Peyer's patch (tissue), 4 donors: ENCODE results near the gene RLN3. TPM values are rescaled to one million over a fixed set of nuclear protein-coding genes. Genes with fewer than 3 reads are reported as not detected.
A peak's percentile ranks its signal among the peaks of the same experiment; 100 is the strongest.

ENCODE experiments used
- DNase-seq, 3 donors: peaks; one replicate each; pipeline ENCODE4 v3.0.0-alpha.2; 2017 to 2019
- H3K27ac ChIP-seq, 4 donors: fragments of 200-600 bp; sonication (generic); one replicate each; pipeline ENCODE4 v1.5.1; 2016 to 2019
- H3K27me3 ChIP-seq, 2 donors: fragments of 200-600 bp; sonication (generic); one replicate each; pipeline ENCODE4 v1.5.1; 2019
- H3K36me3 ChIP-seq, 3 donors: fragments of 200-600 bp; sonication (generic); one replicate each; pipeline ENCODE4 v1.5.1; 2016 to 2019
- H3K4me1 ChIP-seq, 4 donors: fragments of 200-600 bp; sonication (generic); one replicate each; pipeline ENCODE4 v1.5.1; 2016 to 2019
- H3K4me3 ChIP-seq, 4 donors: fragments of 200-600 bp; sonication (generic); 1 replicate in 3 of 4; 2 replicates in 1 of 4; pipeline ENCODE4 v1.5.1; 2016 to 2019; ENCODE audit warnings: mild to moderate bottlenecking in 1 of 4
- H3K9me3 ChIP-seq, 4 donors: fragments of 200-600 bp; sonication (generic); one replicate each; pipeline ENCODE4 v1.5.1; 2016 to 2019; ENCODE audit warnings: mild to moderate bottlenecking in 1 of 4
- POLR2A ChIP-seq, 2 donors: fragments of 450-650 bp; IDR thresholded peaks; one replicate each; pipeline ENCODE4 v1.5.1; 2017; ENCODE audit warnings: antibody characterized with exemption in 2 of 2, mild to moderate bottlenecking in 2 of 2, moderate library complexity in 2 of 2
- total RNA-seq, 4 donors: library from RNA; depleted of rRNA; stranded (reverse); fragments of >200 nt; gene quantifications; one replicate each; pipeline ENCODE4 v1.1.0, GENCODE V29; 2016
- TF ChIP-seq, protein P1 (sequence below), 6 experiments: fragments of 450-650 bp in 4 of 6; fragments of 200-600 bp in 2 of 6; sonication (generic) in 1 of 6; IDR thresholded peaks; one replicate each; pipeline ENCODE4 v1.5.1; 2017 to 2019; ENCODE audit warnings: antibody characterized with exemption in 6 of 6, mild to moderate bottlenecking in 3 of 6, moderate library complexity in 1 of 6

The RLN3 gene
- total RNA-seq, 4 donors from 2014 or later = not detected

DNA sequence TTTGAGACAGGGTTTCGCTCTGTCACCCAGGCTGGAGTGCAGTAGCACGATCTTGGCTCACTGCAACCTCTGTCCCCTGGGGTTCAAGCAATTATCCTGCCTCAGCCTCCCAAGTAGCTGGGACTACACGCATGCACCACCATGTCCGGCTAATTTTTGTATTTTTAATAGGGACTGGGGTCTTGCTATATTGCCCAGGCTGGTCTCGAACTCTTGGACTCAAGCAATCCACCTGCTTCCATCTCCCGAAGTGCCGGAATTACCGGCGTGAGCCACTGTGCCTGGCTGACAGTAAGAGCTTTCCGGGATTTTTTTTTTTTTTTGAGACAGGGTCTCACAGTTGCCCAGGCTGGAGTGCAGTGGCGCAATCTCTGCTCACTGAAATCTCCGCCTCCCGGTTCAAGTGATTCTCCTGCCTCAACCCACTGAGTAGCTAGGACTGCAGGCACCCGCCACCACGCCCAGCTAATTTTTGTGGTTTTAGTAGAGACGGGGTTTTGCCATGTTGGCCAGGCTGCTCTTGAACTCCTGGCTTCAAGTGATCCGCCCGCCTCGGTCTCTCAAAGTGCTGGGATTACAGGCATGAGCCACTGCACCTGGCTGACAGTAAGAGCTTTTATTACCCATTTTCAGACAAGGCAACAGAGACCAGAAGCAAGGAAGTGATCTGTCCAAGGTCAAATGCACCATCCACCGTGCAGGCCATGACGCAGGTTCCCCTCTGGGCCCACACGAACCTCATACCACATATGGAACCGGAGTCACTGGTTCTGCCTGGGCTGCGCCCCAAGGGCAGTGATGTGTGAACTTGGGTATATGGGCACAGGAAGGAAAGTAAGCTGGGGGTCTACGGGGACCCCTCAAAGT is 42.8 kb upstream of the RLN3 start:
- Histone ChIP-seq H3K27me3 (no peaks in the 10 kb centered on the region), H3K4me1 (peaks cover 0 to 64% (median 30%) of the 10 kb centered on the region in 4 donors), H3K36me3 (peaks cover 0 to 19% (median 0%) of the 10 kb centered on the region in 3 donors), H3K27ac (peak overlapping the region in 3 of 4 donors; percentile 91 to 96 (median 96)), H3K4me3 (no peak overlapping the region), H3K9me3 (no peaks in the 10 kb centered on the region)
- DNase-seq = peak in 2 of 3 donors; percentile 81
- TF ChIP-seq, protein P1, sequence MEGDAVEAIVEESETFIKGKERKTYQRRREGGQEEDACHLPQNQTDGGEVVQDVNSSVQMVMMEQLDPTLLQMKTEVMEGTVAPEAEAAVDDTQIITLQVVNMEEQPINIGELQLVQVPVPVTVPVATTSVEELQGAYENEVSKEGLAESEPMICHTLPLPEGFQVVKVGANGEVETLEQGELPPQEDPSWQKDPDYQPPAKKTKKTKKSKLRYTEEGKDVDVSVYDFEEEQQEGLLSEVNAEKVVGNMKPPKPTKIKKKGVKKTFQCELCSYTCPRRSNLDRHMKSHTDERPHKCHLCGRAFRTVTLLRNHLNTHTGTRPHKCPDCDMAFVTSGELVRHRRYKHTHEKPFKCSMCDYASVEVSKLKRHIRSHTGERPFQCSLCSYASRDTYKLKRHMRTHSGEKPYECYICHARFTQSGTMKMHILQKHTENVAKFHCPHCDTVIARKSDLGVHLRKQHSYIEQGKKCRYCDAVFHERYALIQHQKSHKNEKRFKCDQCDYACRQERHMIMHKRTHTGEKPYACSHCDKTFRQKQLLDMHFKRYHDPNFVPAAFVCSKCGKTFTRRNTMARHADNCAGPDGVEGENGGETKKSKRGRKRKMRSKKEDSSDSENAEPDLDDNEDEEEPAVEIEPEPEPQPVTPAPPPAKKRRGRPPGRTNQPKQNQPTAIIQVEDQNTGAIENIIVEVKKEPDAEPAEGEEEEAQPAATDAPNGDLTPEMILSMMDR (IDR thresholded peaks at IDR 0.05) = no peak
- no peak for TF ChIP-seq POLR2A (IDR thresholded peaks at IDR 0.05)

DNA sequence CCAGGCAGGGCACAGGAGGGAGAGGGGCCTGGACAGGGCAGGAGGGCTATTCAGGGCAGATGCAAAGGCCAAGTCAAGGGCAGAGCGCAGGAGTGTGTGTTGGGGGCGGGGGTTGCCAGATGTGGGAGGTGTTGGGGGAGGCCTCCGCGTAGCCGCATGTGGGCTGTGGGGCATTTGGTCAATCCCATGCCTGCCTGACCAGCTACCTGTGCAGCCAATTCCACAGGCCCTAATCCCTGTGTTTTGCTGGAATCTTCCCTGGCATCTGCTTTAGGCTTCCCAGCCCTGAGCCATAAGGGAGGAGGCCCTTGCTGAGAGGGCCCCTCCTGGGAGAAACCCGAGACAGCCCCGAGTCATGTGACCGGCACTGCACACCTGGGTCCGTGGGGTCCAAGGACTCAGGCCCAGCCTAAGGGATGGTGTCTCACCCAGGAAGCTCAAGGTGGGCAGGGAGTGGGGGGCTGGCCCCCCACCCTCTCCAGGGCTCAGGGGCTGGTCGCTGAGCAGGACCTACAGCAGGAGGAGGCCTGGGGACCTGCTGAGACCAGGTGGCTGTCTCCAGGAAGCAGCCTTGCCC is 42.1 kb upstream of the RLN3 start:
- Histone ChIP-seq H3K4me1 (peaks cover 0 to 64% (median 30%) of the 10 kb centered on the region in 4 donors), H3K36me3 (peaks cover 0 to 20% (median 0%) of the 10 kb centered on the region in 3 donors), H3K27me3 (no peaks in the 10 kb centered on the region), H3K4me3 (peak overlapping the region in 3 of 4 donors; percentile 15 to 26 (median 16)), H3K9me3 (no peaks in the 10 kb centered on the region), H3K27ac (peak overlapping the region; percentile 86 to 96 (median 94))
- peak in 1 of 3 donors; percentile 55 for DNase-seq
- TF ChIP-seq, protein P1 (IDR thresholded peaks at IDR 0.05) = no peak
- no peak for TF ChIP-seq POLR2A (IDR thresholded peaks at IDR 0.05)

DNA sequence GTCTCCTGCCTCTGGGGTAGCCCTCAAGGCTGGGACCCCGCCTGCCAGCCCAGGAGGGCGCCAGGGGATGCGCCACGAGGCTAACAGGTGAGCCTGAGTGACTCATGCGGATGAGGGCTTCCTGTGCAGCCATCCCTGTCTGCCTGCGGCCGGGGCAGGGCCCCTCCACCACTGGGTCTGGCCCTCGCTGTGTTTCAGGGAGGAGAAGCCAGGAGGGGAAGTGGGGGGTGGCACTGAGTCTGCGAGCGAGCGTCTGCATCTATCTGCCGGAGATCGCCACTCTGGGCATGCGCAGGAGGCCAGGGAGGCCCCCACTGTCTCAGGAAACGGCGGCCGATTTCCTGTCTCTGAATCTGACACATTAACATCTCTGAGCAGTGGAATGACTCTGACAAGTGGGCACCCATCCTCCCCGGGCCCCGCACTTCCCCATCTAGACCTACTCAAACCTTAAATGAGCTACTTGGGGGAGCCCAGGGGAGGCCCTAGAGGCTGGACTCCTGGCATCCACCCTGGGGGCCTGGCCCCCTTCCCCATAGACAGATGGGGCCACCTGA is 41.5 kb upstream of the RLN3 start:
- Histone ChIP-seq H3K4me3 (peak overlapping the region in 3 of 4 donors; percentile 15 to 26 (median 16)), H3K27me3 (no peaks in the 10 kb centered on the region), H3K9me3 (no peaks in the 10 kb centered on the region), H3K36me3 (peaks cover 0 to 26% (median 0%) of the 10 kb centered on the region in 3 donors), H3K27ac (peak overlapping the region; percentile 86 to 96 (median 94)), H3K4me1 (peaks cover 0 to 64% (median 30%) of the 10 kb centered on the region in 4 donors)
- TF ChIP-seq POLR2A (IDR thresholded peaks at IDR 0.05) = peak in 1 of 2 donors; percentile 28
- TF ChIP-seq, protein P1 (IDR thresholded peaks at IDR 0.05) = no peak
- peak; percentile 77 to 99 (median 98) for DNase-seq

DNA sequence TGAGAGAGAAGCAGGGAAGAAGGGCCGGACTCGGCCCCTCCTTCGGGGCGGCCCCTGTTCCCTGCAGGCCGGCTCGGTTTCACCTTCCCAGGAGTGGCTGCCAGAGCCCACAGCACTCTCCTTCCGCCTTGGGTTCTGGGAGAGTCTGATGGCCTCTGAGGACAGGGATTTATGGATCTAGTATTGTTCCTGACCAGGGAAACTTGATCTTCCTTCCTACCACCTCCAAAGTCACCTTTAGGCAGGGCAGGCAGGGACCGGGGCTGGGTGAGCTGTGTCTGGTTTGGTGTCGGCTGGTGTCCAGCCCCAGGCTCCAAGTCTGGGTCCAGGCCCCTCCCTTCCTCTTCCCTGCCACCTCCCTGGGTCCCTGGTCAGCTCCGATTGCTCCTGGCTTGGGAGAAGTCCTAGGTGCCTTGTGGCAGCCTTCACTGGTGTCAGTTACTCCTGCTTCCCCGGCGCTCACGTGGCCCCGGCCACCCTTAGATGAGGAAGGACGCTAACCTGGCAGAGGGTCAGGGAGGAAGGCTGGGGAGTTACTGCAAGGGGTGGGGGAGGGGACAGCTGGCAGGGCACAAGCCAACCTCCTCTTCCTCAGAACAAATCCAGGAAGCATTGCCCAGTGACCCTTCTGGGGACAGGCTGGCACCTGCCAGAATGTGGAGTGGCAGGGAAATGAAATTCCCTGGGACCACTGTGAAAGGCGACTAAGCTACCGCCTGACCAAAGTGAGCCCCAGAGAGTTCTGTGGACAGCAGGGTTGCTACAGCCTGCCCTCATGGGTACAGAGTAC is 40.7 kb upstream of the RLN3 start:
- TF ChIP-seq POLR2A (IDR thresholded peaks at IDR 0.05) = no peak
- TF ChIP-seq, protein P1 (IDR thresholded peaks at IDR 0.05) = no peak
- H3K9me3 ChIP-seq = no peaks in the 10 kb centered on the region
- H3K4me3 ChIP-seq = peak overlapping the region in 2 of 4 donors; percentile 16 to 26
- H3K27me3 ChIP-seq = no peaks in the 10 kb centered on the region
- H3K27ac ChIP-seq = peak overlapping the region; percentile 86 to 96 (median 94)
- peaks cover 0 to 30% (median 0%) of the 10 kb centered on the region in 3 donors for H3K36me3 ChIP-seq
- DNase-seq = no peak
- peaks cover 0 to 58% (median 26%) of the 10 kb centered on the region in 4 donors for H3K4me1 ChIP-seq

DNA sequence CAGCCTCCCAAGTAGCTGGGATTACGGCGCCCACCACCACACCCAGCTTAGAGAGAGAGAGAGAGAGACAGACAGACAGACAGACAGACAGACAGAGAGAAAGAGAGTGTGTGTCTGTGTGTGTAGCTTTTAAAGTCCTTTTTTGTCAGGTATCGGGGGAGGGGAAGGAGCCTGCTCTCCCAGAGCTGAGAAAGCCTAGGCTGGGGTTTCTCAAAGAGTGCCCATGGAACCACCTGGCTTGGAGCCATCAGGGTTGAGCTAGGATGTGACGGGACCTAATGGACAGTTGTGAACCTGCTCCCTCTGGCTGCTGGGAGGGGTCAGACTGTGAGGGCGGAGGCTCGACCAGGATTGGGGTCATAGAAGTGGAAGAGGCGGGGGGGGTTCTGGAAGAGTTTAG is 38.5 kb upstream of the RLN3 start:
- no peak overlapping the region for H3K27ac ChIP-seq
- H3K9me3 ChIP-seq = no peaks in the 10 kb centered on the region
- no peak for DNase-seq
- peaks cover 0 to 38% (median 21%) of the 10 kb centered on the region in 4 donors for H3K4me1 ChIP-seq
- H3K27me3 ChIP-seq = no peaks in the 10 kb centered on the region
- H3K36me3 ChIP-seq = peaks cover 0 to 33% (median 0%) of the 10 kb centered on the region in 3 donors
- TF ChIP-seq POLR2A (IDR thresholded peaks at IDR 0.05) = no peak
- TF ChIP-seq, protein P1 (IDR thresholded peaks at IDR 0.05) = no peak
- H3K4me3 ChIP-seq = no peak overlapping the region
